Colon (tissue), 2 donors: ENCODE results near the gene C12orf56.
"Not testable (repeated sequence)": the region's sequence is repeated elsewhere in the genome, so short reads cannot be mapped to it uniquely, and the experiment has no call there.

Experiments
- FAIRE-seq: peaks from 2 replicates; lab custom pipeline; 2012; peaks lifted over from hg19 to GRCh38; lab: Jason Lieb, UNC
- donor health status: control.
- donor health status: control.

Gene C12orf56

GRCh38 chr12:64236549-64236948, 154.0 kb downstream of the C12orf56 start:
- FAIRE-seq: no peak

GRCh38 chr12:64232196-64232595, 158.4 kb downstream of the C12orf56 start:
- FAIRE-seq: no peak

- no peak for FAIRE-seq
These were observed 160.8 kb downstream of the C12orf56 start for GRCh38 chr12:64229796-64230195.

- FAIRE-seq: no peak
These were observed 161.3 kb downstream of the C12orf56 start for GRCh38 chr12:64229240-64229639.

GRCh38 chr12:64225626-64226025, 164.9 kb downstream of the C12orf56 start:
- no peak for FAIRE-seq

GRCh38 chr12:64222009-64222765, 168.4 kb downstream of the C12orf56 start, which contains the start of gene KICS2:
Gene KICS2, minus strand, starts transcription at chr12:64222296. Its CDS starts 59 bp downstream, at chr12:64222237.
- FAIRE-seq: no peak

- FAIRE-seq: no peak
These were observed 168.9 kb downstream of the C12orf56 start for GRCh38 chr12:64221651-64222008.

- FAIRE-seq: no peak
These were observed 170.5 kb downstream of the C12orf56 start for GRCh38 chr12:64220046-64220445.

GRCh38 chr12:64219145-64219544, 171.4 kb downstream of the C12orf56 start:
- FAIRE-seq: no peak

- FAIRE-seq: no peak
These were observed 172.0 kb downstream of the C12orf56 start for GRCh38 chr12:64218597-64218996.

GRCh38 chr12:64217643-64218042, 172.9 kb downstream of the C12orf56 start:
- not testable (repeated sequence) for FAIRE-seq

- FAIRE-seq: no peak
These were observed 174.3 kb downstream of the C12orf56 start for GRCh38 chr12:64216239-64216638.
